Activated naive CD8-positive, alpha-beta T cell (primary cell): ENCODE data around the gene GPR55.

Experiments
- H3K27ac Mint-ChIP-seq: one replicate; pipeline ENCODE4 v1.8.0; 2021; ENCODE audit warnings: mixed read lengths
- H3K27me3 Mint-ChIP-seq: one replicate; pipeline ENCODE4 v1.8.0; 2021; ENCODE audit warnings: mixed read lengths
- H3K36me3 Mint-ChIP-seq: one replicate; pipeline ENCODE4 v1.8.0; 2021; ENCODE audit warnings: mixed read lengths
- H3K4me1 Mint-ChIP-seq: one replicate; pipeline ENCODE4 v1.8.0; 2021; ENCODE audit warnings: low read depth, mixed read lengths
- H3K4me3 Mint-ChIP-seq: one replicate; pipeline ENCODE4 v1.8.0; 2021; ENCODE audit warnings: mild to moderate bottlenecking, mixed read lengths
- H3K9me3 Mint-ChIP-seq: one replicate; pipeline ENCODE4 v1.8.0; 2021; ENCODE audit warnings: low read depth, mixed read lengths

GPR55 gene

DNA sequence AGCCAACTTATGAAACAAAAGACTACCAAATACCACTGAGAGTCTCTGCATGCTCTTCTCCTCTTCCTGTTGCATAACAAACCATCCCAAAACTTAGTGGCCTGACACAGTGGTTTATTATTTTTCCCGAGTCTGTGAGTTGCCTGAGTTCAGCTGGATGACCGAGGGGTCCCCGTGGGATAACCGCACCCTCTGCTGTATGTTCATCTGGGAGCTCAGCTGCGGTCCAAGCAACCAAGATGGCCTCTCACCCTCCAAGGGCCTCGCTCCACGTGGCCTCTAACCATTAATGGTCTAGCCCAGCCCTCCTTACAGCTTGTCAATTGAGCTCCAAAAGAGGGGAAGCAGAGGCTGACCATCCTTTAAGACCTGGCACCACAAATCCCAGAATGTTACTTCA, 43.2 kb downstream of the GPR55 start:
- H3K27ac Mint-ChIP-seq, result no peak overlapping the region
- H3K27me3 Mint-ChIP-seq, result no peaks in the 10 kb centered on the region

DNA sequence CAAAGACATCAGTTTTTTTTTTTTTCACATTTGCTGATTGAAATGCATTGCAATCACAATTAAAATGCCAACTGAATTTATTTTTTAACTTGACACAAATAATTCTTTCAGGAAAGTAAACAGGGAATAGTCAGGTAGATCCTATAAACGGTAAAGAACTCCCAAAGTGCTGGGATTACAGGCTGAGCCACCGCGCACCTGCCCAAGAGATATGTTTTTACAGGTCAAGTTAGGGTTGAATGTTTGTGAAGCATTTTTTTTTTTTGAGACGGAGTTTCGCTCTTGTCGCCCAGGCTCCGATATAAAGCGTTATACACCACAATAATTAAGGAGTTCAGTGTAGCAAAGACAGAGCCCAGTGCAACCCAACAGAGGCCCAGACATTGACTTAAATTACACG, 45.2 kb downstream of the GPR55 start:
- Mint-ChIP-seq H3K27ac (no peak overlapping the region), H3K27me3 (no peaks in the 10 kb centered on the region), H3K4me3 (no peak overlapping the region), H3K9me3 (no peaks in the 10 kb centered on the region), H3K4me1 (peaks cover 40% of the 10 kb centered on the region), H3K36me3 (no peaks in the 10 kb centered on the region)

More for the DNA sequence above, 43.2 kb downstream of the GPR55 start:
- Mint-ChIP-seq H3K9me3 (no peaks in the 10 kb centered on the region), H3K4me3 (no peak overlapping the region), H3K36me3 (no peaks in the 10 kb centered on the region), H3K4me1 (peaks cover 39% of the 10 kb centered on the region)

DNA sequence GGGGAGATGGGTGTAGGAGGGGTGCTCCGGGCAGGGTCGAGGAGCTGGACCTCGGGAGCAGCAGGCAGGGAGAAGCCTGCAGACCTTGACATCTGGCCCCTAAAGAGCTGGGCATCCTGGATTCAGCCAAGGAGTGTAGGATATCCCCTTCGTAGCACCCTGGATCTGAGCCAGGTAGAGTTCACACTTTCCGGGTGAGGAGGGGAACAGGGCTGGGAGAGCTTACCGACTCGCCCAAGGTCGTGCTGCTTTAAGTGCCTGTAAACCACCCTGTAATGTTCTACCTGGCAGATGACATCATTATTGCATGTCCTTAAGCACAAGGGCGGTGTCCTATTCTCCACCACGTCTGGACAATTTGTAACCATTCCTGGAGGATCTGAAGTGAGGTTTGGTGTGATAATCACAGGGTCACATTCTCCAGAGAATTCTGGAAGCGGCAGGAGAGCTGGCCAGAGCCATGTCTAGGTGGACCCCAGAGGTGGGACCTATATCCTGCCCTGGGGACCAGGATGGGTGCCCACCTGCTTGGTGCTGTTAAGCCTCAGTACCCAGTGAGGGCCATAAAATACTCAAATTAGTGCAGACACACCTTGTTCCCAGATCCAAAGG, 45.7 kb downstream of the GPR55 start:
- Mint-ChIP-seq H3K27ac (peak overlapping the region; percentile 23), H3K4me3 (no peak overlapping the region), H3K27me3 (no peaks in the 10 kb centered on the region), H3K36me3 (no peaks in the 10 kb centered on the region), H3K9me3 (no peaks in the 10 kb centered on the region), H3K4me1 (peaks cover 45% of the 10 kb centered on the region)

DNA sequence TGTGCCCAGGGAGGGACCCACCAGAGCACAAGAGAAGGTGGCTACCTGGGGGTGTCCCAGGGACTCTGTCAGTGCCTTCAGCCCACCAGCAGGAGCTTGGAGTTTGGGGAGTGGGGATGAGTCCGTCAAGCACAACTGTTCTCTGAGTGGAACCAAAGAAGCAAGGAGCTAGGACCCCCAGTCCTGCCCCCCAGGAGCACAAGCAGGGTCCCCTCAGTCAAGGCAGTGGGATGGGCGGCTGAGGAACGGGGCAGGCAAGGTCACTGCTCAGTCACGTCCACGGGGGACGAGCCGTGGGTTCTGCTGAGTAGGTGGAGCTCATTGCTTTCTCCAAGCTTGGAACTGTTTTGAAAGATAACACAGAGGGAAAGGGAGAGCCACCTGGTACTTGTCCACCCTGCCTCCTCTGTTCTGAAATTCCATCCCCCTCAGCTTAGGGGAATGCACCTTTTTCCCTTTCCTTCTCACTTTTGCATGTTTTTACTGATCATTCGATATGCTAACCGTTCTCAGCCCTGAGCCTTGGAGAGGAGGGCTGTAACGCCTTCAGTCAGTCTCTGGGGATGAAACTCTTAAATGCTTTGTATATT, 46.3 kb downstream of the GPR55 start:
- peak overlapping the region; percentile 90 for H3K27ac Mint-ChIP-seq
- peak overlapping the region; percentile 6 for H3K4me3 Mint-ChIP-seq
- H3K36me3 Mint-ChIP-seq, result no peaks in the 10 kb centered on the region
- no peaks in the 10 kb centered on the region for H3K9me3 Mint-ChIP-seq
- H3K4me1 Mint-ChIP-seq, result peaks cover 52% of the 10 kb centered on the region
- H3K27me3 Mint-ChIP-seq, result no peaks in the 10 kb centered on the region

DNA sequence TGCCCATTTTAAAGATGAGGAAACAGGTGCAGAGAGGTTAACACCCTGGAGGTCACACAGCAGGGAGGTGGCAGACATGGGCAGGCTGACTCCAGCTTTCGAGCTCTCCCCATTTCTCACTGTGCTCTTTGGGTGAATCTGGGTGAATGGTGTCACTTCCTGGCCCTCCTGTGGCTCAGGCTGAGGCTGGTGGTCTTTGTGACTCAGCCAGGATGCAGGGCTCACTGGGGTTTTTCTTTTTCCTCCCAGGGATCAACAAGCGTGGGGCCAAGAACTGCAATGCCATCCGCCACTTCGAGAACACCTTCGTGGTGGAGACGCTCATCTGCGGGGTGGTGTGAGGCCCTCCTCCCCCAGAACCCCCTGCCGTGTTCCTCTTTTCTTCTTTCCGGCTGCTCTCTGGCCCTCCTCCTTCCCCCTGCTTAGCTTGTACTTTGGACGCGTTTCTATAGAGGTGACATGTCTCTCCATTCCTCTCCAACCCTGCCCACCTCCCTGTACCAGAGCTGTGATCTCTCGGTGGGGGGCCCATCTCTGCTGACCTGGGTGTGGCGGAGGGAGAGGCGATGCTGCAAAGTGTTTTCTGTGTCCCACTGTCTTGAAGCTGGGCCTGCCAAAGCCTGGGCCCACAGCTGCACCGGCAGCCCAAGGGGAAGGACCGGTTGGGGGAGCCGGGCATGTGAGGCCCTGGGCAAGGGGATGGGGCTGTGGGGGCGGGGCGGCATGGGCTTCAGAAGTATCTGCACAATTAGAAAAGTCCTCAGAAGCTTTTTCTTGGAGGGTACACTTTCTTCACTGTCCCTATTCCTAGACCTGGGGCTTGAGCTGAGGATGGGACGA, 47.1 kb downstream of the GPR55 start:
- Mint-ChIP-seq H3K4me1 (peaks cover 53% of the 10 kb centered on the region), H3K9me3 (no peaks in the 10 kb centered on the region), H3K27me3 (no peaks in the 10 kb centered on the region), H3K27ac (peak overlapping the region; percentile 90), H3K4me3 (peak overlapping the region; percentile 73), H3K36me3 (no peaks in the 10 kb centered on the region)

DNA sequence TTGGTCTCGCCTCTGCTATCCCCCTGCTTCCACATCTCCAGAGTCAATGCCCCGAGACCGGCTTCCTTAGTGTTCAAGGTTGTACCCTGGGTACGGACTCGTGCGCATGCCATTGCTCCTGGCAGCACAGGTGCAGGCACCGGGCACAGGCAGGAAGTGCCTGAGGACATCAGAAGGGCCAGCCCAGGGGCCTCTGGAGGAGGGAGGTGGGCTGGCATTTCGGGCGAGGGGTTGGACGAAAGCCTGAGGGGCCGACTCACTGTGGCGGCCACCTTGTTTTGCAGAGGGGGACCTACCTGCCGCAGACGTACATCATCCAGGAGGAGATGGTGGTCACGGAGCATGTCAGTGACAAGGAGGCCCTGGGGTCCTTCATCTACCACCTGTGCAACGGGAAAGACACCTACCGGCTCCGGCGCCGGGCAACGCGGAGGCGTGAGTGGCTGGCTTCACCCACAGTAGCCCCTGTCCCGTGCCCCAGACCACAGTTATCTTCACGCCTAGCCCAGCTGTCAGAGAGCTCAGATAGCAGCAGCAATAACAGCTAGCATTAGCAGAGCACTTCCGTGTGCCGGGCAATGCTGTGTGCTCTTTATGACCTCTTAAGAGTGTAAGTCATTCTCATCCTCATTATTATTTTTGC, 47.8 kb downstream of the GPR55 start:
- Mint-ChIP-seq H3K27ac (peak overlapping the region; percentile 90), H3K4me1 (peaks cover 54% of the 10 kb centered on the region), H3K27me3 (no peaks in the 10 kb centered on the region), H3K9me3 (no peaks in the 10 kb centered on the region), H3K36me3 (no peaks in the 10 kb centered on the region), H3K4me3 (peak overlapping the region; percentile 73)

DNA sequence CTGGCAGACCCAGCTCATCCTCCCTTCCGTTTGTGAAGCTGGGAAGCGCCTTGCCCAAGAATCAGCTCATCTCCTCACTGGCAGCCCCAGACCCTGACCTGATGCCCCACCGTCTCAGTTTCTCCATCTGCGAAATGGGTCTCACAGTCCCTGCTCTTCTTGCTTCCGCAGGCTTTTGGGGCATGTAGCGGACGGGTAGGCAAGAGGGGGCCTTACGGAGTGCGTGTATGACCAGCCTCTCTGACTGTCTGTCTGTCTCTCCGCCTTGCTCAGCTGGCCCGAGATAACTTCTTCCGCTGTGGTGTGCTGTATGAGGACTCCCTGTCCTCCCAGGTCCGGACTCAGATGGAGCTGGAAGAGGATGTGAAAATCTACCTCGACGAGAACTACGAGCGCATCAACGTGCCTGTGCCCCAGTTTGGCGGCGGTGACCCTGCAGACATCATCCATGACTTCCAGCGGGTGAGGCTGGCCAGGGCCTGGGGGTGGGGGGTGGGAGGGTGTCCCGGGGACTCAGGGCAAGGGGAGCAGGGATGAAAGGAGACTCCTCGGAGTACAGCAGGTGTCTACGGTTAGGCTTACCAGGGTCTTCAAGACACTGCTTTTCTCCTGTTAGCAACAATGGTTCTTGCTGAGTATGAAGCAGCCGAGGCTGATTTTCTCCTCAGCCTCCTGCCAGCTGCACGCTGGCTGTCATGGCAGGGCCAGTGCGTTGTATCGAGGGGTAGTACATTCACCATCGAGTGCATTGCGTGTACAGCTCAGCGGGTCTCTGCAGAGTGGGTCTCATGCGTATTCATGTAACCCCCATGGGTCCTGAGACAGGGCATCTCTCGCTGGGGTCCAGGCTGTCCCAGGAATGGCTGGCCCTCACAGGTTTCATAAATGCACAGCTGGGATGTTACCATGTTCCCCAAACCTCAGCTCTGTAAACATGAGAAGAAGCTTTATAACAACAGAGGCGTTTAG, 49.4 kb downstream of the GPR55 start:
- no peak overlapping the region for H3K27ac Mint-ChIP-seq
- no peaks in the 10 kb centered on the region for H3K9me3 Mint-ChIP-seq
- H3K4me1 Mint-ChIP-seq, result peaks cover 56% of the 10 kb centered on the region
- H3K27me3 Mint-ChIP-seq, result no peaks in the 10 kb centered on the region
- H3K36me3 Mint-ChIP-seq, result no peaks in the 10 kb centered on the region
- no peak overlapping the region for H3K4me3 Mint-ChIP-seq

DNA sequence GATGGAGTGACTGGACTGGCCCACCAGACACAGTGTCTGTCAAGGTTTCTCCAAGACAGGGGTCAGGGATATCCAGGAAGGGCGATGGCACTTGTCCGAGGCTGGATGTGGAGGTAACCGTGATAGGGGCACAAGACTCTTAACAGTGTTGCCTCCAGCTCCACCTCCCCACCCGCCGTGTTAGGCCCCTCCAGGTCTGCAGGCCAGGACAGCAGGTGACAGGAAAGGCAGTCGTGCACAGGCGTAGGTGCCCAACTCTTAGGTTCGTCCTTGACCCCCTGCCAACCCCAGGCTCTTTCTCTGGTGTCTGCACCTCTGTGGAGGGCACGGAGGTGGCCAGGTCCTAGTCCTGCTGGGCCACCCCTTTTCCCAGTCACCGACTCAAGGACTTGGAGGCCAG, 50.2 kb downstream of the GPR55 start:
- H3K4me1 Mint-ChIP-seq, result peaks cover 63% of the 10 kb centered on the region
- H3K27ac Mint-ChIP-seq, result peak overlapping the region; percentile 34
- H3K36me3 Mint-ChIP-seq, result no peaks in the 10 kb centered on the region
- no peaks in the 10 kb centered on the region for H3K27me3 Mint-ChIP-seq
- no peaks in the 10 kb centered on the region for H3K9me3 Mint-ChIP-seq
- no peak overlapping the region for H3K4me3 Mint-ChIP-seq

DNA sequence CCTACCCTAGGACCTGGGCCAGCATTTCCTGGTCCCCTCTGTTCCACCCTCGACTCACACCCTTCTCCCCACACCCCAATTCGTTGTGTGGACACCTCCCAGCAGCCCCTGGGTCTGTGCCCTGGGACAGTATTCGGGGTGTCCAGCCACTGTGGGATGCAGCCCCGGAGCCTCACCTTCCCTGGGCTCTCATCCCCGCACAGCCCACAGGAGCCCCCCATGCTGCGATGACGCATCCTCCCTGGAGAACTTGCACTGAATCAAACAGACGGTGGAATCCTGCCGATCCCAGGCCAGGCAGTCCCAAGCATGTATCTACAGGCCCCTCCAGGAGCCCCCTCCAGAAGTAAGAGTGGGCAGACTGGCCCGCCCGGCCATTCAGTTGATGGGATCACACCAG, 50.6 kb downstream of the GPR55 start:
- Mint-ChIP-seq H3K36me3 (no peaks in the 10 kb centered on the region), H3K9me3 (no peaks in the 10 kb centered on the region), H3K4me1 (peaks cover 65% of the 10 kb centered on the region), H3K4me3 (peak overlapping the region; percentile 13), H3K27me3 (no peaks in the 10 kb centered on the region), H3K27ac (peak overlapping the region; percentile 61)

DNA sequence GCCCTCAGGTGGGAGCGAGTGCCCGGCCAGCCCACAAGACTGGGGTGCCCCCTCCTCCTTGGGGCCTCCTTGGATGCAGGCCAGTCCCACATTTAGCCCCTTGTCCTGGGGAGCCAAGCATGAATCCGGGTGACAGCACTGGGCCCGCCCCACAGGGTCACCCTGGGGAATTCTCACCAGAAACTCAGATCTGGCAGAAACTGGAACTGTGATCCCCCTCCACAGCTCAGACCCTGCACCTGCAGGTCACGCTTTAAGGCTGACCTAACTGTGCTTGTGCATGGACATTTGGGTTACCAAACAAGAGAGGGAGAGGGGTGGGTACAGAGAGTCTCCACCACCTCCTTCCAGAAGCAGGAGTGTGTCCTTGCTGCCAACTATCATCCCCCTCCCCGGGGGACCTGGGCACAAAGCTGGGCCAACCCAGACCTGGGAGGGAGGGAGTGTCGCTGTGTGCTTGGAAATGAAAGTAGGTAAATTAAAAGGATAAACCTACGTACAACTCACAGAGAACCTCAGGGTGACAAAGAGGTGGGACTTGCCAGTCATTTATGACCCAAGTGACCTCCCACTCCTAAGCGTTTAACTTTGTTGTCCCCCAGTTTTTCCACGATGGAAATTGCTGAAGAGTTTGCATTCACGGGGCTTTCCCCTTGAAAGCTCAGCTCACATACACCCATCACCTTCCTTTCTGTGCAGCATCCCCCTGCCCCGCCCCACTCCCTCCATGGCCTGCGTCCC, 51.2 kb downstream of the GPR55 start:
- Mint-ChIP-seq H3K9me3 (no peaks in the 10 kb centered on the region), H3K36me3 (no peaks in the 10 kb centered on the region), H3K27ac (peak overlapping the region; percentile 61), H3K4me1 (peaks cover 65% of the 10 kb centered on the region), H3K4me3 (no peak overlapping the region), H3K27me3 (no peaks in the 10 kb centered on the region)

DNA sequence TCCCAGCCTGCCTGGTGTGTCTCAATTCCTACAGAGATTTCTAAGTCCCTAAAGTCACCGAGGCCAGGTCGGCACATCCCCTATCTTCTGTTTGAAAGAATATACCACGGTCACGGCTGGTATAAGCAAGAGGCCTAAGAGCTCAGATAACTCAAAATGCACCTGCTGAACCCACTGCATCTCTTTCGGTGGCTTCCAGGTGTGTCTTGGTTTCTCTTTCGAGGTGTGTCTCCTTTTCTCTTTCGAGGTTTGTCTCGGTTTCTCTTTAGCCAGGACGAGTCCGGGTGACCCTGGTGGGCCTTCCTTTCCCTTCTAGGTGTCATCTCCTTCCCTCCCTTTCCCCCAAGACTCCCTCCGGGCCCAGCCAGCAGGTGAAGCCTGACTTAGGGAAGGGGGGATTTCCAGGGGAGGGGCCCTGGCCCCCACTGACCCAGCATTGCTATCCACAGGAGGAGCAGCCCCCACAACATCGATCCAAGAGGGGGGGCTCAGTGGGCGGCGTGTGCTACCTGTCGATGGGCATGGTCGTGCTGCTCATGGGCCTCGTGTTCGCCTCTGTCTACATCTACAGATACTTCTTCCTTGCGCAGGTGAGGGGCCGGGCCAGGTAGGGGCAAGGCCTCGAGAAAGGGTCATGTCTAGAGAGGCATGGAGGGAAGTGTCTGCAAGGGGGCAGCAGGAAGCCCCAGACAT, 51.9 kb downstream of the GPR55 start:
- H3K27ac Mint-ChIP-seq, result peak overlapping the region; percentile 61
- no peaks in the 10 kb centered on the region for H3K9me3 Mint-ChIP-seq
- no peaks in the 10 kb centered on the region for H3K36me3 Mint-ChIP-seq
- H3K4me1 Mint-ChIP-seq, result peaks cover 66% of the 10 kb centered on the region
- no peaks in the 10 kb centered on the region for H3K27me3 Mint-ChIP-seq
- peak overlapping the region; percentile 58 for H3K4me3 Mint-ChIP-seq

DNA sequence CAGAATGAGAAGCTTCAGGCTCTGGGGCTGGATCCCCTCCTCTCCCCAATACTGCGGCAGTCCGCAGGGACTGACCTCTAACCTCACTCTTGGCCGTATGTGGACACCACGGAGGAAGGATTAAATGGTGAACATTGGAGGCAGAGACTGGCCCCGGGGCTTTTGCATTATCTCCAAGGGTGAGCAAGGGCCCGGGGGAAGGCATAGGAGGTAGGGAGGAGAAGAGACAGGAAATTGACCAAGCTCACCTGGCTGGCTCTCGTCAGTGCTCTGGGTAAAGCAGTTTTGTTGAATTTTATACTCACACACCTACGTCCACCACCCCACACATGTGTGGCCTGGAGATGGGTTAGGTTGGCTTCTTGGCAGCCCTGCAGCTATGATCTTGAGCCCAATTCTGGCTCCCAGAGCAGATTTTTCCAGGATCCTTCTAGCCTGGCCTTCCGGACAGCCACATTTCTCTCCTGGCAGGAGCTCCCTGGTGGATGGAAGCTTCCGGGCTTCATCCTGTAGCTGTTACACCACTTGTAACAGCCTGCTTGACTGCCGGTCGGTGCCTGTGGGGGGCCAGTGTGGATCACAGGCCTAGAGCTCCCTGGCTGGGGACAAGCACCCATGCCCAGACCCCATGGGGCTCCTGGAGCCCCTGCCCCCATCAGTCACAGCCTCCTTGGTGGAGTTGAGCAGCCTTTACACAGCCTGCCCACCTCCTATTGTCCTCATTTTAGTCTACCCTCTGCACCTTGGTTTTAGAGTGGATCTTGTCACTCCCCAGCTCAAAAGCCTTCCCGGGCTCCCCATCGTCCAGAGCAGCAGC, 52.7 kb downstream of the GPR55 start:
- Mint-ChIP-seq H3K4me1 (peaks cover 61% of the 10 kb centered on the region), H3K27me3 (no peaks in the 10 kb centered on the region), H3K9me3 (no peaks in the 10 kb centered on the region), H3K36me3 (no peaks in the 10 kb centered on the region), H3K4me3 (peak overlapping the region; percentile 58), H3K27ac (peak overlapping the region; percentile 47)
